ENCODE measurements around the gene TMEM52.

TMEM52 gene

GRCh38 chr1:1895456-1896336 lies 23.4 kb downstream of the TMEM52 start:
- ATAC-seq (replicated peaks) = no peak
- no peaks in the 10 kb centered on the region for H3K9me3 Mint-ChIP-seq
- no peak overlapping the region for H3K27ac Mint-ChIP-seq
- peaks cover 9 to 20% of the 10 kb centered on the region in 2 donors for H3K27me3 Mint-ChIP-seq
- no peak for DNase-seq
- peaks cover 8% of the 10 kb centered on the region for H3K36me3 Mint-ChIP-seq (ENCODE audit: insufficient read depth)
- H3K4me3 Mint-ChIP-seq = no peak overlapping the region
- H3K4me1 Mint-ChIP-seq (ENCODE audit: low read depth in 2 of 2) = peaks cover 22 to 25% of the 10 kb centered on the region in 2 donors

- peaks cover 22 to 25% of the 10 kb centered on the region in 2 donors for H3K4me1 Mint-ChIP-seq (ENCODE audit: low read depth in 2 of 2)
- ATAC-seq (replicated peaks) (no peak), DNase-seq (no peak)
- H3K27me3 Mint-ChIP-seq = peaks cover 9 to 20% of the 10 kb centered on the region in 2 donors
- peak overlapping the region in 1 of 2 donors; percentile 84 for H3K27ac Mint-ChIP-seq
- no peaks in the 10 kb centered on the region for H3K9me3 Mint-ChIP-seq
- H3K36me3 Mint-ChIP-seq (ENCODE audit: insufficient read depth) = peaks cover 11% of the 10 kb centered on the region
- peak overlapping the region in 1 of 2 donors; percentile 68 for H3K4me3 Mint-ChIP-seq
These were observed 24.0 kb downstream of the TMEM52 start for GRCh38 chr1:1895060-1895418.

DNA sequence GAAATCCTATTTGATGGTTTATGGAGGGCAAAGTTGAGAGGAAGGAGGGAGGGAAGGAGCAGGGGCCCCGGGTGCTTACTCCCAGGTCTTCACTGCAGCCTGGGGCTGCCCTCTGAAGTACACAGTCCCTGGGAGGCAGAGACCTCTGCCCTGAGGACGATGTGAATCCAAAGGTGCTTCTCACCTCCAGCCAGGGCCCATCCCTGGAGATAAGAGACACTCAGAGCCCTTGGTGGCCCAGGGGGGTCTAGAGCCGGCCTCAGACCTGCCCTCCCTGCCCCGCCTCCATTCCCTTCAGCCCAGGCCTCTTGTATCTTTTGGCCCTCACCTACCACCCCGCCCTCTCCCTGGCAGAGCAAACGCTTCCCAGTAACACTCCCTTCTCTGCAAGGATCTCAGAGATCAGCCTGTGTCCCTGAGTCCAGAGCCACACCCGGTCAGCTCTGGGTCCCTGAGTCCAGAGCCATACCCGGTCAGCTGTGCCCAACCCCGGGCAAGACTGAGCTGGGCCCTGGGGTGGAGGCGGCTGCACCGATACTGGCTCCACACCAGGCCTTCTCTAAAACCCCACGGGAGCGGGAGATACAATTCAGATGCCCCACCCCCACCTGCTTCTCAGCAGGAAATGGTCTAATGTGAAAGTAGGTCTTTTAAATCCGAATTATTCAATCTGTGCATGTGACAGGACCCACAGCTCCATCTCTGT lies 24.6 kb downstream of the TMEM52 start:
- Mint-ChIP-seq H3K27me3 (peaks cover 9 to 20% of the 10 kb centered on the region in 2 donors), H3K4me1 (ENCODE audit: low read depth in 2 of 2) (peaks cover 22 to 25% of the 10 kb centered on the region in 2 donors), H3K36me3 (ENCODE audit: insufficient read depth) (peaks cover 14% of the 10 kb centered on the region), H3K4me3 (peak overlapping the region in 1 of 2 donors; percentile 68), H3K27ac (peak overlapping the region in 1 of 2 donors; percentile 84), H3K9me3 (no peaks in the 10 kb centered on the region)
- no peak for DNase-seq
- ATAC-seq (replicated peaks) = no peak

- Mint-ChIP-seq H3K9me3 (no peaks in the 10 kb centered on the region), H3K4me1 (ENCODE audit: low read depth in 2 of 2) (peaks cover 24 to 29% of the 10 kb centered on the region in 2 donors), H3K27ac (peak overlapping the region in 1 of 2 donors; percentile 84), H3K36me3 (ENCODE audit: insufficient read depth) (peaks cover 19% of the 10 kb centered on the region), H3K27me3 (peaks cover 9 to 20% of the 10 kb centered on the region in 2 donors), H3K4me3 (no peak overlapping the region)
- ATAC-seq (replicated peaks) (no peak), DNase-seq (no peak)
These were observed 25.1 kb downstream of the TMEM52 start for GRCh38 chr1:1893997-1894353.

DNA sequence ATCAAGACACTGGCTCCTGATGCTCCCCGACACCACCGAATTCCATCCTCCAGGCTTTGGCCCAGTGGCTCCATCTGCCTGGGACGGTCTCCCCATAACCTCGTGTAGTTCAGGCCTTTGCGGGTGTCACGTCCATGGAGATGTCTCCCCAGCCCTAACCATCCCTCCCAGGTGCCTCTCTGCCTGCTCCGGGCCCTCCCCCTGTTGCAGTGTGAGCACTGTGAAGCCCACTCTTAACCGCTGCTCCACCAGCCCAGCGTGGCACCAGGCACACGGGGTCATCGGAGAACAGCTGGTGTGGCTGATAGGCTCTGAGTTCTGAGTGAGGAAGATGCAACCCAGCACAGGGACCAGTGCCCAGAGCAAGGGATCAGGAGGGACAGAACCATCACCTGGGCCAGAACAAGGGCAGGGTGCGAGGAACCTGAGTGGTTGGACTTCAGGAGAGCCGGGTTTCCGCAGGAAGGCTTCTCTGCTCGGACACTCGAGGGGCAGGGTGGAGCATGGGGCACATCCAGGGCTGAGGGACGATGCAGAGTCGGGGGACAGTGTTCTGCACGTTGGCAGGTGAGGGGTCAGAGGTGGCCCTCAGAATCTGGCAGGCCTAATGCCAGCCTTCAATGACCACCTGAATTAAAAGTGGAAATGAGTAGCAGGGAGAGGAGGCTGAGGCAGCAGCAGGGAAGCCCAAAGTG lies 25.6 kb downstream of the TMEM52 start:
- H3K9me3 Mint-ChIP-seq = no peaks in the 10 kb centered on the region
- peaks cover 9 to 20% of the 10 kb centered on the region in 2 donors for H3K27me3 Mint-ChIP-seq
- H3K27ac Mint-ChIP-seq = peak overlapping the region in 1 of 2 donors; percentile 84
- DNase-seq (no peak), ATAC-seq (replicated peaks) (no peak)
- peaks cover 25% of the 10 kb centered on the region for H3K36me3 Mint-ChIP-seq (ENCODE audit: insufficient read depth)
- peak overlapping the region; percentile 87 to 92 for H3K4me3 Mint-ChIP-seq
- H3K4me1 Mint-ChIP-seq (ENCODE audit: low read depth in 2 of 2) = peaks cover 29 to 34% of the 10 kb centered on the region in 2 donors

DNA sequence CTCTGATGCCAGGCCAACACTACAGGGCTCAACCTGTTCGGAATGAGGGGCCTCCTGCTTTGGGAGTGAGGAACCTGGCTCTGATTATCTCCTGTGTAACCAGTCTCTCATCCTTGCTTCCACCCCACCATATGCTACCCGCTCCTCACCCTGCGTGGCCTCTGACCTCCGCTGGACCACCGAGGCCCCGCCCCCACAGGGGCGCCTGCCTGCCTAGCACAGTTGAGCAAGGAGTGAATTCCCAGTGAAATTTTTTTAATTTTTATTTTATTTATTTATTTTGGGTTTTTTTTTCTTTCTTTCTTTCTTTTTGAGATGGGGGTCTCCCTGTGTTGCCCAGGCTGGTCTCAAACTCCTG lies 26.3 kb downstream of the TMEM52 start:
- H3K4me3 Mint-ChIP-seq = peak overlapping the region; percentile 87 to 92
- H3K27ac Mint-ChIP-seq = peak overlapping the region; percentile 91 to 95
- DNase-seq (no peak), ATAC-seq (replicated peaks) (no peak)
- peaks cover 33 to 41% of the 10 kb centered on the region in 2 donors for H3K4me1 Mint-ChIP-seq (ENCODE audit: low read depth in 2 of 2)
- no peaks in the 10 kb centered on the region for H3K9me3 Mint-ChIP-seq
- H3K27me3 Mint-ChIP-seq = peaks cover 9 to 20% of the 10 kb centered on the region in 2 donors
- H3K36me3 Mint-ChIP-seq (ENCODE audit: insufficient read depth) = peaks cover 32% of the 10 kb centered on the region

GRCh38 chr1:1892079-1892762 lies 26.9 kb downstream of the TMEM52 start:
- DNase-seq = no peak
- Mint-ChIP-seq H3K27me3 (peaks cover 9 to 20% of the 10 kb centered on the region in 2 donors), H3K4me1 (ENCODE audit: low read depth in 2 of 2) (peaks cover 36 to 46% of the 10 kb centered on the region in 2 donors), H3K27ac (peak overlapping the region; percentile 91 to 95), H3K9me3 (no peaks in the 10 kb centered on the region), H3K4me3 (peak overlapping the region; percentile 87 to 92), H3K36me3 (ENCODE audit: insufficient read depth) (peaks cover 33% of the 10 kb centered on the region)
- ATAC-seq (replicated peaks) = no peak

GRCh38 chr1:1891349-1892078 lies 27.6 kb downstream of the TMEM52 start:
- Mint-ChIP-seq H3K4me3 (peak overlapping the region; percentile 87 to 92), H3K27ac (peak overlapping the region; percentile 91 to 95), H3K9me3 (no peaks in the 10 kb centered on the region), H3K36me3 (ENCODE audit: insufficient read depth) (peaks cover 40% of the 10 kb centered on the region), H3K27me3 (peaks cover 9 to 20% of the 10 kb centered on the region in 2 donors), H3K4me1 (ENCODE audit: low read depth in 2 of 2) (peaks cover 40 to 51% of the 10 kb centered on the region in 2 donors)
- ATAC-seq (replicated peaks) (peak; percentile 52), DNase-seq (peak in 2 of 3 experiments; percentile 37 to 49)

DNA sequence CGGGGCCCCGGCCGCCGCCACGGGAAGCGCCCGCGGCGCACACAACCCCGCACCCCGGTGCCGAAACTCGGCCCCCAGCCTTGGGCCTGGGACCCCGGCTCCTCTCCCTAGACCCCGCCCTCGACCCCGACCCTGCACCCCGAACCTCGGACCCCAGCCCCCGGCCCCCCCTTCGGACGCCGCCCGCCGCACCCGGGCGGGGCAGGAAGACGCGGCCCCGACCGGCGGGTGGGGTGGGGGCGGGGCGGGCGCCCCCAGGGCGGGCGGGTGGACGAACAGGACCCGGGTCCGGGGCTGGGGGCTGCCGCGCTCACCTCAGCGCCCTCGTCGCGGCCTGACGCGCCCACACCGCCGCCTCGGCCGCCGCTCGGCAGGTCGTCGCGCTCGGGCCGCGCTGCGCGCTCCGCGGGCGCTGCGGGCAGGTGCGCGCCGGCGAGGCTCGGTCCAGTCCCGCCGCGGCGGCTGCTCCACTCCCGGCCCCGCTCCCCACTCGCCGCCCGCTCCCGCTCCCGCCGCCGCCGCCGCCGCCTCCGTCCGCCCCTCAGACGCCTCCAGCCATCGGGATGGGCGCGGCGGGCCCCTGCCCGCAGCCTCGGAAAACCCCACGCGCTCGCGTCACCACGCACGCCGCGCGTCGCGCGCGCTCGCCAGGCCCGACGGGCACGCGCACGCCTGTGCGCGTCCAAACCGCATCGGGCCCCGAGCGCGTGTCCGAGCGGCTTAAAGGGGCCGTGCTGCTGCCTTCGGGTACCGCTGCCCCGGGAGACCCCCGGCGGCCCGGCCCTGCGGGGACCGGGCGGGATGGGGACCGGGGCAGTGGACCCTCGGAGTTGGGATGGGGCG lies 28.4 kb downstream of the TMEM52 start, which contains the start of gene GNB1:
TSS of gene GNB1 (minus strand) at position 582 of the 843 bp plus-strand sequence. CDS start 65,634 bp downstream, outside the sequence.
- Mint-ChIP-seq H3K27me3 (peaks cover 9 to 15% of the 10 kb centered on the region in 2 donors), H3K4me1 (ENCODE audit: low read depth in 2 of 2) (peaks cover 44 to 56% of the 10 kb centered on the region in 2 donors), H3K4me3 (peak within 1 kb of the TSS; percentile 87 to 92), H3K9me3 (no peaks in the 10 kb centered on the region), H3K27ac (peak within 1 kb of the TSS; percentile 91 to 95), H3K36me3 (ENCODE audit: insufficient read depth) (peaks cover 45% of the 10 kb centered on the region)
- ATAC-seq (replicated peaks) = peak; percentile 79
- DNase-seq = peak; percentile 81 to 91 (median 90)

DNA sequence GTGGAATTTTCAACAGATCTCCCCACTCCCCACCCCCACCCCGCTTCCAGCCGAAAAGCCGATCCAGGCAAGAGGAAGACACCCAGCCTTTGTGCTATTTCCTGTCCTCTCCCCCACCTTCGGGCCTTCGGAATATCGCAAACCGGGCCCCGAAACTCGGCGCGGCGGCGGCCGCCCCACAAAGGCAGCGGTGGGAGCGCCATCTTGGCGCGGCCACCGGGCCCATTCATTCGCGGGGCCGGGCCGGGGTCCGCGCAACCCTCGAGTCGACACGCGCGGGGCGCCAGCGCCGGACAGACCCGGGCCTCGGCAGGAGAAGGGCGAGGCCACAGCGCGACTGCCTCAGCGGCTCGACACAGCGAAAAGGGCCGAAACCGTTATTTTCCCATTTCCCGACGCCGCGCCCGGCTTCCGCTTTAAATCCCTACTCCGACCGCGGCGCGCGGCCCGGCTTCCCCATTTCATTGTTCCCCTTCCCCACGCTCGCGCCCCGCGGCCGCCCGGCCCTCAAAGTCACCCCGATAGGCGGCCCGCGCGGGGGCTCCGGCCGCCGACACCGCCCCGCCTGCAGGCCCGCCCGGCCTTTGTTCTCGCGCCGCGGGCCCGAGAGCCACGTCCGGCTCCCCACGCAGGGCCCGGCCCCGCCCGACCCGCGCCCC lies 29.1 kb downstream of the TMEM52 start:
- Mint-ChIP-seq H3K4me3 (peak overlapping the region; percentile 73 to 77), H3K9me3 (no peaks in the 10 kb centered on the region), H3K27me3 (peaks cover 6 to 7% of the 10 kb centered on the region in 2 donors), H3K36me3 (ENCODE audit: insufficient read depth) (peaks cover 52% of the 10 kb centered on the region), H3K27ac (peak overlapping the region; percentile 49 to 88), H3K4me1 (ENCODE audit: low read depth in 2 of 2) (peaks cover 41 to 54% of the 10 kb centered on the region in 2 donors)
- DNase-seq = peak; percentile 20 to 38 (median 33)
- ATAC-seq (replicated peaks) = peak; percentile 40

DNA sequence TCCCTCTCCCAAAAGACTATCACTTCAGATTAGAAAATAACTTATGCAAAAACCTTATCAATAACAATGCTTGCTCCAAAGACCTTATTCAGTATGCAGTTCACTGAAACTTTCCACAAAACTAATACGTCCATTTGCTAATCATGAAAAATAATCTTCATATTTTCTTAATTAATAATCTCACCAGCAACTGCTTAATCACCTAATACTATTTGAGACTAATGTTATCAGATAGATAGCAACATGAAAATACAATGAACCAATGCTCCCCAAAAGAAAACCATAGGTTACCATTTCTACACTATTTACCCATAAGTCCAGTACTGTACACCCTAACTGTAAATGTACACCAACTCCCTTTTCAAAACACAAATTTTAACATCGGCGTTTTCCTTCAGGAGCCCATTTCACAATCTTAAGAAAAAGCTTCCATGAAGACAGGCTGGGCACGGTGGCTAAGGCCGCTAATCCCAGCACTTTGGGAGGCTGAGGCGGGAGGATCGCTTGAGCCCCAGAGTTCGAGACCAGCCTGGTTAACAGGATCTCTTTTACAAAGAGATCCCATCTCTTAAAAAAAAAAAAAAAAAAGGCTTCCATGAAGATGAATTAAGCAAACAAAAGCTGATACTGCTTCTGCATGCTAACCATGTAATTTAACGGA lies 29.9 kb downstream of the TMEM52 start:
- DNase-seq (no peak), ATAC-seq (replicated peaks) (no peak)
- peak overlapping the region; percentile 49 to 88 for H3K27ac Mint-ChIP-seq
- peaks cover 60% of the 10 kb centered on the region for H3K36me3 Mint-ChIP-seq (ENCODE audit: insufficient read depth)
- no peaks in the 10 kb centered on the region for H3K27me3 Mint-ChIP-seq
- no peaks in the 10 kb centered on the region for H3K9me3 Mint-ChIP-seq
- H3K4me1 Mint-ChIP-seq (ENCODE audit: low read depth in 2 of 2) = peaks cover 39 to 49% of the 10 kb centered on the region in 2 donors
- peak overlapping the region; percentile 73 to 77 for H3K4me3 Mint-ChIP-seq

All from effector memory CD8-positive, alpha-beta T cell (primary cell).